ENCODE data around the gene TP73. TPM values are rescaled to one million over a fixed set of nuclear protein-coding genes. Genes with fewer than 3 reads are reported as not detected.
A peak's percentile ranks its signal among the peaks of the same experiment; 100 is the strongest.

Gene TP73
- total RNA-seq, 6 experiments from 2014 or later = 0.05 to 2.3 (median 0.32) TPM

DNA sequence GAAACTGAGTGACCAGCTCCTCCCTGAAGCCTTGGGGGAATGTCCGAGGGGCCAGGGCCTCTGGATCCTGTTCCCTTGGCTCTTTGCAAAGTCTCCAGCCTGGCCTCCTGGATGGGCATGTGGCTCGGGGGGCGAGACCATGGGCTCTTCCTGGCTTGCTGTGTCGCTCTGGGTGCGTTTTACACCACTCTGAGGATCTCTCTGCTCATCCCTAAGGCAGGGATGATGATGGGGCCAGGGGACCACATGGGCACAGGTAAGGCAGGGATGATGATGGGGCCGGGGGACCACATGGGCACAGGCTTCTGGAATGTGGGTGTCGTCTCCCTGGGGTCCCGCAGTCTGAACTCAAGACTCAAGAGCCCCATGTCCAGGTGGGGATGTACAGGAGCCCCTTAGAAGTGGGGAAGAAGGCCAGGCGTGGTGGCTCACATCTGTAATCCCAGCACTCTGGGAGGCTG, 17.7 kb downstream of the TP73 start:
- Histone ChIP-seq H3K9me3 (no peaks in the 10 kb centered on the region), H3K36me3 (no peaks in the 10 kb centered on the region), H3K4me1 (peaks cover 0 to 5% (median 2%) of the 10 kb centered on the region in 4 donors), H3K27me3 (no peaks in the 10 kb centered on the region), H3K27ac (no peak overlapping the region), H3K4me3 (no peak overlapping the region)
- no CpG with 5 or more reads among the region's 9 CpGs for WGBS (ENCODE audit: insufficient coverage, low coverage, low lambda C conversion rate, missing lambda C conversion rate)
- ATAC-seq = no peak
- peak in 2 of 3 donors; percentile 10 to 50 for DNase-seq
- intact Hi-C loops (cut with DNase I) = no loop called here
- TF ChIP-seq, protein P1, sequence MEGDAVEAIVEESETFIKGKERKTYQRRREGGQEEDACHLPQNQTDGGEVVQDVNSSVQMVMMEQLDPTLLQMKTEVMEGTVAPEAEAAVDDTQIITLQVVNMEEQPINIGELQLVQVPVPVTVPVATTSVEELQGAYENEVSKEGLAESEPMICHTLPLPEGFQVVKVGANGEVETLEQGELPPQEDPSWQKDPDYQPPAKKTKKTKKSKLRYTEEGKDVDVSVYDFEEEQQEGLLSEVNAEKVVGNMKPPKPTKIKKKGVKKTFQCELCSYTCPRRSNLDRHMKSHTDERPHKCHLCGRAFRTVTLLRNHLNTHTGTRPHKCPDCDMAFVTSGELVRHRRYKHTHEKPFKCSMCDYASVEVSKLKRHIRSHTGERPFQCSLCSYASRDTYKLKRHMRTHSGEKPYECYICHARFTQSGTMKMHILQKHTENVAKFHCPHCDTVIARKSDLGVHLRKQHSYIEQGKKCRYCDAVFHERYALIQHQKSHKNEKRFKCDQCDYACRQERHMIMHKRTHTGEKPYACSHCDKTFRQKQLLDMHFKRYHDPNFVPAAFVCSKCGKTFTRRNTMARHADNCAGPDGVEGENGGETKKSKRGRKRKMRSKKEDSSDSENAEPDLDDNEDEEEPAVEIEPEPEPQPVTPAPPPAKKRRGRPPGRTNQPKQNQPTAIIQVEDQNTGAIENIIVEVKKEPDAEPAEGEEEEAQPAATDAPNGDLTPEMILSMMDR (IDR thresholded peaks at IDR 0.05) = no peak
- TF ChIP-seq POLR2A (IDR thresholded peaks at IDR 0.05) = no peak

DNA sequence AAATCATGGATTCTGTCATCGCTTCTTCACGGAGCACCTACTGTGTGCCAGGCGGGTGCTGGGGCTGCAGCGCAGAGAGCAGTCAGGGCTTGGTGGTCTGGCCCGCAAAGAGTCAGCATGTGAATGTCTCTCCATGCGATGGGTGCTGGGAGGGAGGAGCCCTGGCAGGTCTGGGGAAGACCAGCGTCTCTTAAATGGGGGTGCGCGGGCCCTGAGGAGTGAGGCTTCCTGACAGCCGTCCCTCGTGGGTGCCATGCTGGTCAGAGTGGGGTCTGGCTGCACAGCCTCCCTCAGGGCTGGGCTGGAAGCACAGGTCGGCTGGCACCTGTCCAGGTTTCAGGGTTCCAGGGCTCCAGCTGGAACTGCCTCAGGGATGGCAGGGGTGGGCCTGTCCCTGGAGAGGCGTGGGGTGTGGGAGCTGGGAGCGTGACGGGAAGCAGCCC, 18.5 kb downstream of the TP73 start:
- WGBS (ENCODE audit: insufficient coverage, low coverage, low lambda C conversion rate, missing lambda C conversion rate) = 89% methylated on average over 5 of the region's 15 CpGs
- no peak for ATAC-seq
- TF ChIP-seq, protein P1 (IDR thresholded peaks at IDR 0.05) = no peak
- no peak for TF ChIP-seq POLR2A (IDR thresholded peaks at IDR 0.05)
- Histone ChIP-seq H3K36me3 (no peaks in the 10 kb centered on the region), H3K9me3 (no peaks in the 10 kb centered on the region), H3K27ac (no peak overlapping the region), H3K27me3 (no peaks in the 10 kb centered on the region), H3K4me1 (peaks cover 0 to 5% (median 2%) of the 10 kb centered on the region in 4 donors), H3K4me3 (no peak overlapping the region)
- intact Hi-C loops (cut with DNase I) = no loop called here
- peak; percentile 22 to 53 (median 50) for DNase-seq

DNA sequence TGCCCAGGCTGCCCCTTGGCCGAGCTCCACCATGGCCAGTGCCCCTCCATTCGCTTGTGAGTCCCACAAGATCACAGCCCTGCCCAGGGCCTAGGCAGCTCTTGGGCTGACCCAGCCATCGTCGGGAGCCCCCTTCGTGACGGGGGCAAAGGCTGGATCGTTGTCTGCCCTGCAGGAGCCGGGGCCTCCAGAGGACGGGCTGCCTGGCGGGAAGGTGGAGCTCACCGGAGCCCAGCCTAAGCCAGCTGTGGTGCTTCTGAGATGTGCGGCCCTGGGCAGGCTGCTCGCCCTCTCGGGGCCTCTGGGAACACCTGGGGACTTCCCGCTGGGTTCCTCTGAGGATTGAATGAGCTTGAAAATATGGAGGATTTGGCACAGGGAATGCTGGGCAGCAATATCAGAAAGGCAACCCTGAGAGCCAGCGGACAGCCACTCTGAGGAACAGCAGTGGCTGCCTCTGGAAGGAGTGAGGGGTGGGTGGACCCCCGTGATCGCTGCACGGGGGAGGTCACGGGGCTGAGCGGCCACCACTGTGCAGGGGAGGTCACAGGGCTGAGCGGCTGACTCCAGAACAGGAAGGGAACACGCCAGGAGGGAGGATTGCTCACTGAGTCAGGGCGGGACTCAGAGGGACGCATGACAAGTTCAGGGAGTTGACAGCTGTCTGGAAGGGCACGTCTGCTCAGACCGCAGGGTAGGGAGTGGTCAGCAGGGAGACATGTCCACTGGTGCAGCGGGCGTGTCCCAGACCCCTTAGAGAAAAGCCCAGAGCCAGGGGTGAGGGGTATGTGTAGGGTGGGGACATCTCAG, 19.3 kb downstream of the TP73 start:
- no peak for ATAC-seq
- WGBS (ENCODE audit: insufficient coverage, low coverage, low lambda C conversion rate, missing lambda C conversion rate) = 64% methylated on average over 14 of the region's 29 CpGs
- Histone ChIP-seq H3K9me3 (no peaks in the 10 kb centered on the region), H3K27ac (no peak overlapping the region), H3K27me3 (no peaks in the 10 kb centered on the region), H3K36me3 (no peaks in the 10 kb centered on the region), H3K4me3 (no peak overlapping the region), H3K4me1 (peaks cover 0 to 5% (median 2%) of the 10 kb centered on the region in 4 donors)
- intact Hi-C loops (cut with DNase I) = no loop called here
- TF ChIP-seq, protein P1 (IDR thresholded peaks at IDR 0.05) = no peak
- TF ChIP-seq POLR2A (IDR thresholded peaks at IDR 0.05) = no peak
- peak; percentile 15 to 49 (median 45) for DNase-seq

DNA sequence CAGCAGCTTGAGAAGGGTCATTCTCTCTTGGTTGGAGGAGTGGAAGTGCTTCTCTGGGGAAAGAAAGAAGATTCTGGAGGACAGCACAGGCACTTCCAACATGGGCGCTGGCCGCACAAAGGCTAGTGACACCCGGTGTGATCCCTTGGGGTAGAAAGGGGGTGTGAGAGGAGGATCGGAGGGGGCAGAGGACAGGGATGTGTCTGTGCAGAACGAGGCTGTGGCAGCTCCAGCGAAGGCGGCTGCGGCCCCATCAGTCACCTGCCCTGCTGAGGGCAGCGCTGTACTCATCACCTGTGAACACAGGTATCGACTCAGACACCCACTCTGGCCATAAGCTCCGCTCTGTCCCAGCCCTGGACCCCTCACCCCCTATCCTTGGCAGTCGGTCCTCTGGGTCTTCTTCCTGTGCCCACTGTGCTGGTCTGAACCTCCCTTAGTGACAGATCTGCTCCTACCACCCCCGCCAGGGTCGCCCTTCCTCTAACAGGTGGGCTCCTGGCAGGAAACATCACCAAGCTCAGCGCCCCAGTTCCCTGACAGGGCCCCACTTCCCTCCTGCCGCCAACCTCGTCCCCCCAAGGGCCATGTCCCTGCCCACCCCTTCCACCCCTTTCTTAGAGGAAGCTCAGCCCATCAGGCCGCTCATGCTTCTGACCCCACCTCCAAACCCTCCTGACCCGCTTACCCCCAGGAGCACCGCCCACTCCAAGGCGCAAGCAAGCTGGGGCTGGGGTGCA, 20.1 kb downstream of the TP73 start:
- H3K9me3 ChIP-seq = no peaks in the 10 kb centered on the region
- peak; percentile 13 to 40 (median 35) for DNase-seq
- intact Hi-C loops (cut with DNase I) = no loop called here
- 74% methylated on average over 12 of the region's 21 CpGs for WGBS (ENCODE audit: insufficient coverage, low coverage, low lambda C conversion rate, missing lambda C conversion rate)
- no peak overlapping the region for H3K27ac ChIP-seq
- no peaks in the 10 kb centered on the region for H3K27me3 ChIP-seq
- no peak overlapping the region for H3K4me3 ChIP-seq
- H3K4me1 ChIP-seq = peaks cover 0 to 5% (median 2%) of the 10 kb centered on the region in 4 donors
- no peaks in the 10 kb centered on the region for H3K36me3 ChIP-seq
- no peak for ATAC-seq
- TF ChIP-seq, protein P1 (IDR thresholded peaks at IDR 0.05) = no peak
- no peak for TF ChIP-seq POLR2A (IDR thresholded peaks at IDR 0.05)

Measured in right lobe of liver (tissue), 6 donors.